GM10266 (cell line): ENCODE measurements around the gene PIP4K2A.

ENCODE experiments used
- DNase-seq: peaks from one replicate; pipeline ENCODE4 v3.0.0; 2012; ENCODE audit errors: extremely low spot score
- CTCF ChIP-seq: IDR thresholded peaks from 2 replicates; pipeline ENCODE4 v1.5.1; 2012; ENCODE audit warnings: mild to moderate bottlenecking, low read depth; ENCODE audit not compliant: control insufficient read depth, insufficient read depth; ENCODE audit errors: missing control alignments

Gene PIP4K2A

GRCh38 chr10:22640359-22640758, 74.0 kb downstream of the PIP4K2A start:
- DNase-seq, result no peak
- no peak for TF ChIP-seq CTCF

GRCh38 chr10:22638863-22639262, 75.5 kb downstream of the PIP4K2A start:
- no peak for DNase-seq
- no peak for TF ChIP-seq CTCF

GRCh38 chr10:22637491-22637890, 76.9 kb downstream of the PIP4K2A start:
- no peak for DNase-seq
- TF ChIP-seq CTCF, result no peak

GRCh38 chr10:22635650-22636049, 78.7 kb downstream of the PIP4K2A start:
- no peak for TF ChIP-seq CTCF
- DNase-seq, result no peak

- no peak for DNase-seq
- no peak for TF ChIP-seq CTCF
These were observed 79.5 kb downstream of the PIP4K2A start for GRCh38 chr10:22634606-22635459.

GRCh38 chr10:22634093-22634492, 80.3 kb downstream of the PIP4K2A start:
- no peak for TF ChIP-seq CTCF
- no peak for DNase-seq

GRCh38 chr10:22633528-22633927, 80.8 kb downstream of the PIP4K2A start:
- TF ChIP-seq CTCF, result no peak
- DNase-seq, result no peak
